ENCODE results near the gene KAZN. TPM values are rescaled to one million over a fixed set of nuclear protein-coding genes. Genes with fewer than 3 reads are reported as not detected.

The KAZN gene
- polyA plus RNA-seq, 2 of the 4 experiments (the other 2 are of a cell fraction), result 1.3 to 1.9 TPM

DNA sequence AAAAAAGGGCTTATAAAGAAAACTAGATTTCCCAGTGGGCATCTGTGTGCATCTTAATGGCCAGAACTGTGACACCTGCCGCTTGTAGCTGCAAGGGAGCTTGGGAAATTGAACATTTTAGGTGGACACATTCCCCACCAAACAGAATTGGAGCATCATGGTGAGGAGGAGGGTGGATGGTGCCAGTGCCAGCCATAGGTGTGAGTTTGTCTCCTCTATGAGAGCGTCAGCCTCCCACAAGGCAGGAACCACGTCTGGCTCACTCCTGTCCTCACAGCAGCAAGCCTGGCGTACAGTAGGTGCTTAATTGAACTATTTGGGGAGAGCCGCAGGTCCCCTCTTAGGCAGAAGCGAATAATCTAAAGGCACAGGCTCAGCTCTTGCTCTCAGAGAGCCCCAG, 430.6 kb downstream of the KAZN start:
- no peak for TF ChIP-seq NPAS2 (CRISPR knock-in tag; IDR thresholded peaks at IDR 0.05; ENCODE audit: borderline replicate concordance)
- 68% methylated on average over 4 of the region's 6 CpGs for WGBS (ENCODE audit: missing lambda C conversion rate)
- ChIA-PET POLR2A (no interaction called here), CTCF (interaction anchor here (0.8 to 2.0 kb wide), 2 partner anchors 8 to 1063 kb away, joined by 3 to 16 read pairs; no protein-coding TSS in a partner anchor)
- Histone ChIP-seq H3K4me1 (no peaks in the 10 kb centered on the region), H3K4me2 (no peak overlapping the region), H3K4me3 (no peak overlapping the region), H3K27ac (no peak overlapping the region), H3K9me3 (no peaks in the 10 kb centered on the region)
- ATAC-seq (no peak), FAIRE-seq (no peak), DNase-seq (ENCODE audit: low read depth in 1 of 2, low spot score in 1 of 2) (no peak)

DNA sequence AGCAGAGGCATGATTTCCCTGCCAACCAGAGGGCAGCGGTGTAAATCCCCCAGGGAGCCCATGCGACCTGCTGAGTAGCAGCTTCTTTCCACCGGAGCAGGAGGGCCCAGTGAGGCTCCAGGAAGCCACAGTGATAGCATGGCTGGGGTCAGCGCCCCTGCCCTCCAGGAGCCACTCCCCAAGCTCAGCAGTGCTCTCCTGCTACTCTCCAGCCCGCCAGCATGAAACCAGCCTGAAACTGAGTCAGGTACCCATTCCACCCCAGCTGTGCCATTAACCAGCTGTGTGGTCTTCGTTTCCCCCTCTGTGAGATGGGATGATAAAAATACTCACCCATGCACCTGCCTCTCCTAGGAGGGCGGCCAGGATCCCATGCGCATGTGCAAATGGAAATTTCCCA, 431.3 kb downstream of the KAZN start:
- TF ChIP-seq EHMT2 (IDR thresholded peaks at IDR 0.05; ENCODE audit: low read depth) (no peak), ELK1 (IDR thresholded peaks at IDR 0.05; ENCODE audit: low read depth, low read length) (no peak), HOXB5 (CRISPR knock-in tag; IDR thresholded peaks at IDR 0.05) (no peak), ZC3H11A (IDR thresholded peaks at IDR 0.05) (no peak), CBX8 (IDR thresholded peaks at IDR 0.05) (no peak), HEYL (CRISPR knock-in tag; IDR thresholded peaks at IDR 0.05) (no peak), ZSCAN20 (CRISPR knock-in tag; IDR thresholded peaks at IDR 0.05) (no peak), FOXS1 (CRISPR knock-in tag; IDR thresholded peaks at IDR 0.05) (no peak), NPAS2 (CRISPR knock-in tag; IDR thresholded peaks at IDR 0.05; ENCODE audit: borderline replicate concordance) (no peak), MAZ (IDR thresholded peaks at IDR 0.05; ENCODE audit: borderline replicate concordance, low read depth, low read length) (no peak), FOSB (CRISPR knock-in tag; IDR thresholded peaks at IDR 0.05) (no peak), CHD4 (IDR thresholded peaks at IDR 0.05; ENCODE audit: borderline replicate concordance) (no peak), RAD21 (conservative IDR thresholded peaks at IDR 0.05 in 1 of 2, IDR thresholded peaks at IDR 0.05 in 1 of 2) (no peak), E2F6 (IDR thresholded peaks at IDR 0.05; ENCODE audit: borderline replicate concordance, low read depth) (no peak), MYC (IDR thresholded peaks at IDR 0.05; ENCODE audit: borderline replicate concordance, low read length) (no peak)
- TF ChIP-seq, protein P1, sequence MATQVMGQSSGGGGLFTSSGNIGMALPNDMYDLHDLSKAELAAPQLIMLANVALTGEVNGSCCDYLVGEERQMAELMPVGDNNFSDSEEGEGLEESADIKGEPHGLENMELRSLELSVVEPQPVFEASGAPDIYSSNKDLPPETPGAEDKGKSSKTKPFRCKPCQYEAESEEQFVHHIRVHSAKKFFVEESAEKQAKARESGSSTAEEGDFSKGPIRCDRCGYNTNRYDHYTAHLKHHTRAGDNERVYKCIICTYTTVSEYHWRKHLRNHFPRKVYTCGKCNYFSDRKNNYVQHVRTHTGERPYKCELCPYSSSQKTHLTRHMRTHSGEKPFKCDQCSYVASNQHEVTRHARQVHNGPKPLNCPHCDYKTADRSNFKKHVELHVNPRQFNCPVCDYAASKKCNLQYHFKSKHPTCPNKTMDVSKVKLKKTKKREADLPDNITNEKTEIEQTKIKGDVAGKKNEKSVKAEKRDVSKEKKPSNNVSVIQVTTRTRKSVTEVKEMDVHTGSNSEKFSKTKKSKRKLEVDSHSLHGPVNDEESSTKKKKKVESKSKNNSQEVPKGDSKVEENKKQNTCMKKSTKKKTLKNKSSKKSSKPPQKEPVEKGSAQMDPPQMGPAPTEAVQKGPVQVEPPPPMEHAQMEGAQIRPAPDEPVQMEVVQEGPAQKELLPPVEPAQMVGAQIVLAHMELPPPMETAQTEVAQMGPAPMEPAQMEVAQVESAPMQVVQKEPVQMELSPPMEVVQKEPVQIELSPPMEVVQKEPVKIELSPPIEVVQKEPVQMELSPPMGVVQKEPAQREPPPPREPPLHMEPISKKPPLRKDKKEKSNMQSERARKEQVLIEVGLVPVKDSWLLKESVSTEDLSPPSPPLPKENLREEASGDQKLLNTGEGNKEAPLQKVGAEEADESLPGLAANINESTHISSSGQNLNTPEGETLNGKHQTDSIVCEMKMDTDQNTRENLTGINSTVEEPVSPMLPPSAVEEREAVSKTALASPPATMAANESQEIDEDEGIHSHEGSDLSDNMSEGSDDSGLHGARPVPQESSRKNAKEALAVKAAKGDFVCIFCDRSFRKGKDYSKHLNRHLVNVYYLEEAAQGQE (IDR thresholded peaks at IDR 0.05), result no peak
- TF ChIP-seq, protein P2, sequence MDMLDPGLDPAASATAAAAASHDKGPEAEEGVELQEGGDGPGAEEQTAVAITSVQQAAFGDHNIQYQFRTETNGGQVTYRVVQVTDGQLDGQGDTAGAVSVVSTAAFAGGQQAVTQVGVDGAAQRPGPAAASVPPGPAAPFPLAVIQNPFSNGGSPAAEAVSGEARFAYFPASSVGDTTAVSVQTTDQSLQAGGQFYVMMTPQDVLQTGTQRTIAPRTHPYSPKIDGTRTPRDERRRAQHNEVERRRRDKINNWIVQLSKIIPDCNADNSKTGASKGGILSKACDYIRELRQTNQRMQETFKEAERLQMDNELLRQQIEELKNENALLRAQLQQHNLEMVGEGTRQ (IDR thresholded peaks at IDR 0.05), result no peak
- H3K4me3 ChIP-seq, result no peak overlapping the region
- FAIRE-seq (no peak), ATAC-seq (no peak), DNase-seq (ENCODE audit: low read depth in 1 of 2, low spot score in 1 of 2) (no peak)
- POLR2A ChIA-PET, result no interaction called here
- H3K27ac ChIP-seq, result no peak overlapping the region
- no peaks in the 10 kb centered on the region for H3K9me3 ChIP-seq
- no peaks in the 10 kb centered on the region for H3K4me1 ChIP-seq
- H3K4me2 ChIP-seq, result no peak overlapping the region
- CTCF ChIA-PET, result interaction anchor here (1.2 kb wide), 1 partner anchor 17 kb away, joined by 3 read pairs; no protein-coding TSS in a partner anchor
- 75% methylated on average over 5 of the region's 8 CpGs for WGBS (ENCODE audit: missing lambda C conversion rate)

Data from A549 (cell line).